GM23338 (cell line): Measurements from ENCODE around the gene ABCB11. TPM values are rescaled to one million over a fixed set of nuclear protein-coding genes. Genes with fewer than 3 reads are reported as not detected.

Experiments
- ATAC-seq: fragments of 200-7000 bp; cut with Tn5 transposase; 3 replicates; pipeline ENCODE4 v1.9.1; 2020
- DNase-seq: peaks from one replicate; pipeline ENCODE4 v3.0.0-alpha.2; 2015; ENCODE audit warnings: low spot score
- H2AFZ ChIP-seq: fragments of 200-600 bp; sonication (generic); 2 replicates; pipeline ENCODE4 v1.8.0; 2016; ENCODE audit warnings: antibody characterized with exemption, mild to moderate bottlenecking, moderate library complexity
- H3F3A ChIP-seq: fragments of 200-600 bp; sonication (generic); replicated peaks from 2 replicates; pipeline ENCODE4 v1.8.0; 2017; ENCODE audit warnings: antibody characterized with exemption, mixed run types, low read depth
- H3K27ac ChIP-seq: fragments of 200-600 bp; sonication (generic); 2 replicates; pipeline ENCODE4 v1.6.1; 2016; ENCODE audit warnings: low read depth
- H3K27me3 ChIP-seq: fragments of 200-600 bp; sonication (generic); 2 replicates; pipeline ENCODE4 v1.8.0; 2016; ENCODE audit warnings: mild to moderate bottlenecking, mixed run types, moderate library complexity; ENCODE audit not compliant: insufficient read depth
- H3K36me3 ChIP-seq: fragments of 200-600 bp; sonication (generic); 2 replicates; pipeline ENCODE4 v1.8.0; 2016; ENCODE audit warnings: mild to moderate bottlenecking; ENCODE audit not compliant: insufficient read depth
- H3K4me1 ChIP-seq: fragments of 200-600 bp; sonication (generic); 2 replicates; pipeline ENCODE4 v1.8.0; 2016; ENCODE audit warnings: mild to moderate bottlenecking, moderate library complexity; ENCODE audit not compliant: insufficient read depth
- H3K4me2 ChIP-seq: fragments of 200-600 bp; sonication (generic); 2 replicates; pipeline ENCODE4 v1.7.1; 2017; ENCODE audit warnings: mixed run types
- H3K4me3 ChIP-seq: fragments of 200-600 bp; sonication (generic); 2 replicates; pipeline ENCODE4 v1.6.1; 2016; ENCODE audit warnings: mixed run types
- H3K79me2 ChIP-seq: fragments of 200-600 bp; sonication (generic); replicated peaks from 2 replicates; pipeline ENCODE4 v1.8.0; 2017; ENCODE audit warnings: mild to moderate bottlenecking; ENCODE audit not compliant: insufficient read depth
- H3K9me2 ChIP-seq: fragments of 200-600 bp; sonication (generic); 2 replicates; pipeline ENCODE4 v1.8.0; 2017; ENCODE audit not compliant: insufficient read depth
- H4K20me1 ChIP-seq: fragments of 200-600 bp; sonication (generic); replicated peaks from 2 replicates; pipeline ENCODE4 v1.8.0; 2017; ENCODE audit warnings: mild to moderate bottlenecking; ENCODE audit not compliant: insufficient read depth
- H3K27ac Mint-ChIP-seq: 2 replicates; pipeline ENCODE4 v1.8.0; 2020; ENCODE audit warnings: inconsistent platforms, mild to moderate bottlenecking, moderate library complexity, mixed read lengths
- H3K27me3 Mint-ChIP-seq: 3 replicates; pipeline ENCODE4 v1.8.0; 2022; ENCODE audit warnings: low read depth, mild to moderate bottlenecking, moderate library complexity, mixed read lengths, inconsistent platforms; ENCODE audit not compliant: insufficient read depth, poor library complexity
- H3K36me3 Mint-ChIP-seq: 3 replicates; pipeline ENCODE4 v1.8.0; 2021; ENCODE audit warnings: low read depth, mild to moderate bottlenecking, inconsistent platforms, moderate library complexity, mixed read lengths
- H3K4me1 Mint-ChIP-seq: 3 replicates; pipeline ENCODE4 v1.8.0; 2020; ENCODE audit warnings: mild to moderate bottlenecking, inconsistent platforms, mixed read lengths
- H3K4me3 Mint-ChIP-seq: 3 replicates; pipeline ENCODE4 v1.8.0; 2021; ENCODE audit warnings: moderate library complexity, mild to moderate bottlenecking, inconsistent platforms, mixed read lengths
- H3K9me3 Mint-ChIP-seq: 3 replicates; pipeline ENCODE4 v1.8.0; 2020; ENCODE audit warnings: moderate library complexity, mild to moderate bottlenecking, inconsistent platforms, mixed read lengths
- JUNB ChIP-seq: IDR thresholded peaks from one replicate; pipeline ENCODE4 v1.6.1; 2016; ENCODE audit warnings: antibody characterized with exemption; ENCODE audit not compliant: unreplicated experiment
- ZNF331 ChIP-seq: fragments of 250-450 bp; sonication (Bioruptor Pico); IDR thresholded peaks from 2 replicates; pipeline ENCODE4 v1.5.0; 2020; ENCODE audit warnings: low read depth, mild to moderate bottlenecking, moderate library complexity
- polyA plus RNA-seq: library from polyadenylated mRNA; unstranded; fragments of >200 nt; fragmentation: Nextera tagmentation; extraction: Ambion mirVana; gene quantifications from 2 replicates; pipeline ENCODE4 v1.2.1, GENCODE V29; 2016
- total RNA-seq: library from RNA; depleted of rRNA; stranded (reverse); fragments of >200 nt; shearing (Covaris generic); gene quantifications from 2 replicates; pipeline ENCODE4 v1.2.3, GENCODE V29; 2014
- TF ChIP-seq, protein P1 (sequence below): IDR thresholded peaks from 2 replicates; pipeline ENCODE4 v1.6.1; 2016; ENCODE audit warnings: antibody characterized with exemption
- TF ChIP-seq, protein P2 (sequence below): fragments of 250-450 bp; sonication (Bioruptor Pico); IDR thresholded peaks from 2 replicates; pipeline ENCODE4 v1.5.0; 2020; ENCODE audit warnings: mild to moderate bottlenecking, moderate library complexity

ABCB11 gene
- total and polyA plus RNA-seq, 2 experiments from 2014 or later: not detected

DNA sequence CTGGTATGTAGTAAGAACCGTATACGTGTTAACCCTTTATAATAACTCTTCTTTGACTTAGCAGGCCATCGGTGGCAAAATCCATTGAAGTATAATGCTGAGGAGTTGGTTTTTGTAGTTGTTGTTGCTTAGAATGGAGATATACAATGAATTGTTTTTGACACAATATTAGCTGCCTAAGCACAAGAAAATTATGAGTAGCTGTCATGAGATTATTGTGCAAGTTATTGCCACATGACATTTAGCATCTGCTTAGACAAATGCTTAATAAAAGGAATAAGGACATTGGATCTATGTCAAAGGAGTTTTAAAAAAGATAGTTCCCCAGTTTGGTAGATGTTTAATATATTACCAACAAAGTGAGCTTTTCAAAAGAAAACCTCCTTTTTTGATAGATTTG, 59.9 kb downstream of the ABCB11 start:
- no peak for TF ChIP-seq JUNB
- TF ChIP-seq, protein P1, sequence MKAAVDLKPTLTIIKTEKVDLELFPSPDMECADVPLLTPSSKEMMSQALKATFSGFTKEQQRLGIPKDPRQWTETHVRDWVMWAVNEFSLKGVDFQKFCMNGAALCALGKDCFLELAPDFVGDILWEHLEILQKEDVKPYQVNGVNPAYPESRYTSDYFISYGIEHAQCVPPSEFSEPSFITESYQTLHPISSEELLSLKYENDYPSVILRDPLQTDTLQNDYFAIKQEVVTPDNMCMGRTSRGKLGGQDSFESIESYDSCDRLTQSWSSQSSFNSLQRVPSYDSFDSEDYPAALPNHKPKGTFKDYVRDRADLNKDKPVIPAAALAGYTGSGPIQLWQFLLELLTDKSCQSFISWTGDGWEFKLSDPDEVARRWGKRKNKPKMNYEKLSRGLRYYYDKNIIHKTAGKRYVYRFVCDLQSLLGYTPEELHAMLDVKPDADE: no peak
- TF ChIP-seq, protein P2, sequence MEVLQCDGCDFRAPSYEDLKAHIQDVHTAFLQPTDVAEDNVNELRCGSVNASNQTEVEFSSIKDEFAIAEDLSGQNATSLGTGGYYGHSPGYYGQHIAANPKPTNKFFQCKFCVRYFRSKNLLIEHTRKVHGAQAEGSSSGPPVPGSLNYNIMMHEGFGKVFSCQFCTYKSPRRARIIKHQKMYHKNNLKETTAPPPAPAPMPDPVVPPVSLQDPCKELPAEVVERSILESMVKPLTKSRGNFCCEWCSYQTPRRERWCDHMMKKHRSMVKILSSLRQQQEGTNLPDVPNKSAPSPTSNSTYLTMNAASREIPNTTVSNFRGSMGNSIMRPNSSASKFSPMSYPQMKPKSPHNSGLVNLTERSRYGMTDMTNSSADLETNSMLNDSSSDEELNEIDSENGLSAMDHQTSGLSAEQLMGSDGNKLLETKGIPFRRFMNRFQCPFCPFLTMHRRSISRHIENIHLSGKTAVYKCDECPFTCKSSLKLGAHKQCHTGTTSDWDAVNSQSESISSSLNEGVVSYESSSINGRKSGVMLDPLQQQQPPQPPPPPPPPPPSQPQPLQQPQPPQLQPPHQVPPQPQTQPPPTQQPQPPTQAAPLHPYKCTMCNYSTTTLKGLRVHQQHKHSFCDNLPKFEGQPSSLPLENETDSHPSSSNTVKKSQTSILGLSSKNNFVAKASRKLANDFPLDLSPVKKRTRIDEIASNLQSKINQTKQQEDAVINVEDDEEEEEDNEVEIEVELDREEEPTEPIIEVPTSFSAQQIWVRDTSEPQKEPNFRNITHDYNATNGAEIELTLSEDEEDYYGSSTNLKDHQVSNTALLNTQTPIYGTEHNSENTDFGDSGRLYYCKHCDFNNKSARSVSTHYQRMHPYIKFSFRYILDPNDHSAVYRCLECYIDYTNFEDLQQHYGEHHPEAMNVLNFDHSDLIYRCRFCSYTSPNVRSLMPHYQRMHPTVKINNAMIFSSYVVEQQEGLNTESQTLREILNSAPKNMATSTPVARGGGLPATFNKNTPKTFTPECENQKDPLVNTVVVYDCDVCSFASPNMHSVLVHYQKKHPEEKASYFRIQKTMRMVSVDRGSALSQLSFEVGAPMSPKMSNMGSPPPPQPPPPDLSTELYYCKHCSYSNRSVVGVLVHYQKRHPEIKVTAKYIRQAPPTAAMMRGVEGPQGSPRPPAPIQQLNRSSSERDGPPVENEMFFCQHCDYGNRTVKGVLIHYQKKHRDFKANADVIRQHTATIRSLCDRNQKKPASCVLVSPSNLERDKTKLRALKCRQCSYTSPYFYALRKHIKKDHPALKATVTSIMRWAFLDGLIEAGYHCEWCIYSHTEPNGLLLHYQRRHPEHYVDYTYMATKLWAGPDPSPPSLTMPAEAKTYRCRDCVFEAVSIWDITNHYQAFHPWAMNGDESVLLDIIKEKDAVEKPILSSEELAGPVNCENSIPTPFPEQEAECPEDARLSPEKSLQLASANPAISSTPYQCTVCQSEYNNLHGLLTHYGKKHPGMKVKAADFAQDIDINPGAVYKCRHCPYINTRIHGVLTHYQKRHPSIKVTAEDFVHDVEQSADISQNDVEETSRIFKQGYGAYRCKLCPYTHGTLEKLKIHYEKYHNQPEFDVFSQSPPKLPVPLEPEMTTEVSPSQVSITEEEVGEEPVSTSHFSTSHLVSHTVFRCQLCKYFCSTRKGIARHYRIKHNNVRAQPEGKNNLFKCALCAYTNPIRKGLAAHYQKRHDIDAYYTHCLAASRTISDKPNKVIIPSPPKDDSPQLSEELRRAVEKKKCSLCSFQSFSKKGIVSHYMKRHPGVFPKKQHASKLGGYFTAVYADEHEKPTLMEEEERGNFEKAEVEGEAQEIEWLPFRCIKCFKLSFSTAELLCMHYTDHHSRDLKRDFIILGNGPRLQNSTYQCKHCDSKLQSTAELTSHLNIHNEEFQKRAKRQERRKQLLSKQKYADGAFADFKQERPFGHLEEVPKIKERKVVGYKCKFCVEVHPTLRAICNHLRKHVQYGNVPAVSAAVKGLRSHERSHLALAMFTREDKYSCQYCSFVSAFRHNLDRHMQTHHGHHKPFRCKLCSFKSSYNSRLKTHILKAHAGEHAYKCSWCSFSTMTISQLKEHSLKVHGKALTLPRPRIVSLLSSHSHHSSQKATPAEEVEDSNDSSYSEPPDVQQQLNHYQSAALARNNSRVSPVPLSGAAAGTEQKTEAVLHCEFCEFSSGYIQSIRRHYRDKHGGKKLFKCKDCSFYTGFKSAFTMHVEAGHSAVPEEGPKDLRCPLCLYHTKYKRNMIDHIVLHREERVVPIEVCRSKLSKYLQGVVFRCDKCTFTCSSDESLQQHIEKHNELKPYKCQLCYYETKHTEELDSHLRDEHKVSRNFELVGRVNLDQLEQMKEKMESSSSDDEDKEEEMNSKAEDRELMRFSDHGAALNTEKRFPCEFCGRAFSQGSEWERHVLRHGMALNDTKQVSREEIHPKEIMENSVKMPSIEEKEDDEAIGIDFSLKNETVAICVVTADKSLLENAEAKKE: no peak
- no peak for TF ChIP-seq ZNF331 (CRISPR knock-in tag)
- no peaks in the 10 kb centered on the region for H3K36me3 ChIP-seq
- ATAC-seq: no peak
- DNase-seq: no peak
- no peak overlapping the region for H3K27ac ChIP-seq
- H3K9me2 ChIP-seq: no peaks in the 10 kb centered on the region
- no peaks in the 10 kb centered on the region for H4K20me1 ChIP-seq
- Mint-ChIP-seq H3K4me3 (no peak overlapping the region), H3K4me1 (peaks cover 4% of the 10 kb centered on the region; the same call in 1 of the 3 replicates), H3K27ac (no peak overlapping the region), H3K36me3 (no peaks in the 10 kb centered on the region), H3K27me3 (no peaks in the 10 kb centered on the region), H3K9me3 (no peaks in the 10 kb centered on the region)
- no peaks in the 10 kb centered on the region for H3K79me2 ChIP-seq
- no peaks in the 10 kb centered on the region for H3K4me1 ChIP-seq
- H2AFZ ChIP-seq: no peak overlapping the region
- H3K4me3 ChIP-seq: no peak overlapping the region
- H3K27me3 ChIP-seq: no peaks in the 10 kb centered on the region
- H3F3A ChIP-seq: no peaks in the 10 kb centered on the region; the same call in 1 of the 2 replicates
- no peak overlapping the region for H3K4me2 ChIP-seq

DNA sequence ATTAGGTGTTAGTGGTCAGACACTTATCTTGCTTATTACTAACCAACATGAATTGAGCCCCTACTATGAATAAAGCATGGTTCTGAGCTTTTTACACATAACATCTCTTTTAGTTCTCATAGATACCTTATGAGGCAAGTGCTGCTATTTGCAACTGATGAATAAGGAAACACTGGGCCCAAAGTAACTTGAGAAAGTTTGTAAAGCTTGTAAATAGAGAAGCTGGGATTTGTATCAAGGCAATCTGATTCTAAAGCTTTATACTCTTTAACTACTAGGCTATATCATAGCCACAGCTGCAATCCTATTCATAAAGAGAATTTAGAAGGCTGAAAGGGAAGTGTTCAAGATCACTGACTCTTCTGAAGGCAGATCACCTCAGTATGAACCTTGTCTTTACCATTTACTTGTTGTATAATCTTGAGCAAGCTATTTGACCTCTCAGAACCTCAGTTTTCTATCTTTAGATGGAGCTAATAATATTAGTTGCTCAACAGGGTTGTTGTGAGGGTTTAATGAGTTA, 60.4 kb downstream of the ABCB11 start:
- Histone ChIP-seq H3K36me3 (no peaks in the 10 kb centered on the region), H3F3A (no peaks in the 10 kb centered on the region; the same call in 1 of the 2 replicates), H3K79me2 (no peaks in the 10 kb centered on the region), H4K20me1 (no peaks in the 10 kb centered on the region), H2AFZ (no peak overlapping the region), H3K27me3 (no peaks in the 10 kb centered on the region), H3K27ac (no peak overlapping the region), H3K4me2 (no peak overlapping the region), H3K4me3 (no peak overlapping the region), H3K4me1 (no peaks in the 10 kb centered on the region), H3K9me2 (0 out of 2 replicates have a peak, but pooled peaks cover 2% of the 10 kb centered on the region)
- DNase-seq: no peak
- Mint-ChIP-seq H3K27me3 (no peaks in the 10 kb centered on the region), H3K27ac (no peak overlapping the region), H3K36me3 (no peaks in the 10 kb centered on the region), H3K9me3 (no peaks in the 10 kb centered on the region), H3K4me1 (peaks cover 4% of the 10 kb centered on the region; the same call in 1 of the 3 replicates), H3K4me3 (no peak overlapping the region)
- ATAC-seq: no peak
- TF ChIP-seq, protein P2: no peak
